ENCODE results near the gene ZNF219.
A peak's percentile ranks its signal among the peaks of the same experiment; 100 is the strongest.

The ZNF219 gene

DNA sequence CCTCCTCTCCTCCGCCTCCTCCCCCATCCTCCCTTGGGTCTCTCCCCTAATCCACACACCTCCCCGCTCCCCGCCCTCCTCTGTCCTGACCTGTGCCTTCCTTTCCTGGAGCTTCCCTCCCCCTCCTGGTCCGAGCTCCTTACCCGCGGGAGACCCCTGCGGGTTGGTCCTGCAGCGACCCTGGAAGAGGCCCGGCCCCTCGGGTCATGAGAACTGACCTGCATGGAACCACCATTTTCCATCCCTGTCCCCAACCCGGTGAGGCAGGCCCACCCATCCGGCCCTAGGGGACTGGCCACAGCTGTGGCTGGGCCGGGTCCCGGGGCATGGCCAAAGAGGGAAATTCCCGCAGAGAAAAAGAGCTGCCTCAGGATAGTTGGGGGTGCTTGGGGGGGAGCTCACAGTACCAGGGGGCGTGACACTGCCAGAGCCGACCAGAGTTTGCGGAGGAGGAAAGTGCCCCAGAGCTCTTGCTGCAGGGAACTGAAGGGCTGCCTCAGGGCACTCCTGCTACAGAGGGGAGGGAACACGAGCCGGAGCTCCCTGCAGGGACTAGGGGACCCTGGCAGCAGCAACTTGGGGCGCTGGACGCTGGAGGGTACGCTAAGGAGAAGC, 27.7 kb downstream of the ZNF219 start:
- H3K4me3 ChIP-seq (ENCODE audit: low read depth, low read length), result peak overlapping the region; percentile 86
- TF ChIP-seq, protein P1, sequence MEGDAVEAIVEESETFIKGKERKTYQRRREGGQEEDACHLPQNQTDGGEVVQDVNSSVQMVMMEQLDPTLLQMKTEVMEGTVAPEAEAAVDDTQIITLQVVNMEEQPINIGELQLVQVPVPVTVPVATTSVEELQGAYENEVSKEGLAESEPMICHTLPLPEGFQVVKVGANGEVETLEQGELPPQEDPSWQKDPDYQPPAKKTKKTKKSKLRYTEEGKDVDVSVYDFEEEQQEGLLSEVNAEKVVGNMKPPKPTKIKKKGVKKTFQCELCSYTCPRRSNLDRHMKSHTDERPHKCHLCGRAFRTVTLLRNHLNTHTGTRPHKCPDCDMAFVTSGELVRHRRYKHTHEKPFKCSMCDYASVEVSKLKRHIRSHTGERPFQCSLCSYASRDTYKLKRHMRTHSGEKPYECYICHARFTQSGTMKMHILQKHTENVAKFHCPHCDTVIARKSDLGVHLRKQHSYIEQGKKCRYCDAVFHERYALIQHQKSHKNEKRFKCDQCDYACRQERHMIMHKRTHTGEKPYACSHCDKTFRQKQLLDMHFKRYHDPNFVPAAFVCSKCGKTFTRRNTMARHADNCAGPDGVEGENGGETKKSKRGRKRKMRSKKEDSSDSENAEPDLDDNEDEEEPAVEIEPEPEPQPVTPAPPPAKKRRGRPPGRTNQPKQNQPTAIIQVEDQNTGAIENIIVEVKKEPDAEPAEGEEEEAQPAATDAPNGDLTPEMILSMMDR (IDR thresholded peaks at IDR 0.05; ENCODE audit: low read depth, low read length), result no peak
- in situ Hi-C loops (cut with HindIII; ENCODE audit: low sequenced_read_pairs), result no loop called here
- peak; percentile 67 for DNase-seq (ENCODE audit: low read depth, low spot score)

DNA sequence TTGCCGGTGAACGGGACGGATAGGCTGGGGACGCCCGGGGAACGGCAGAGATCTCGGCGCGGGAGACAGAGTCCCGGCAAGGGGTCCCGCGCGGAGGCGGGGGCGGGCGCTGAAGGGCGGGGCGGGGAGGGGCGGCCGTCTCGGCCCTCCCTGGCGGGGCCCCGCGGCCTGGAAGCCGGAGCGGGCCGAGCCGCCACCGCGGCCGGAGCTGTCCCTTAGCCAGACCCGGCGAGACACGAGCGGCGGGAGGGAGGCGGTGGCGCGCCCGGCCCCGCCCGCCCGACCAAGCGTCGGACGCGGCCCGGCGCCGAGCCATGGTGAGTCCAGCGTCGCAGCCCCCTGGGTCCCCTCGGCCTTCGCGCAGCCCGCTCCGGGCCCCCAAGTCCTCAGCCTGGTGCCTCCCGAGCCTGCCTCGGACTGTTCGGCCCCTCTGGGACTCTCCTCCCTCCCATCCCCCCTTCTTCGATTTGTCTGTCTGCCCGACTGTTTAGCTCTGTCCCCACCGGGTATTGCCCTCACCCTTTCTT, 28.3 kb downstream of the ZNF219 start, which contains the start of gene ARHGEF40:
Gene ARHGEF40 (plus strand): TSS at position 222 of the 527 bp plus-strand sequence. CDS start 93 bp downstream, at position 315.
- in situ Hi-C loops (cut with HindIII; ENCODE audit: low sequenced_read_pairs), result no loop called here
- peak; percentile 47 for DNase-seq (ENCODE audit: low read depth, low spot score)

DNA sequence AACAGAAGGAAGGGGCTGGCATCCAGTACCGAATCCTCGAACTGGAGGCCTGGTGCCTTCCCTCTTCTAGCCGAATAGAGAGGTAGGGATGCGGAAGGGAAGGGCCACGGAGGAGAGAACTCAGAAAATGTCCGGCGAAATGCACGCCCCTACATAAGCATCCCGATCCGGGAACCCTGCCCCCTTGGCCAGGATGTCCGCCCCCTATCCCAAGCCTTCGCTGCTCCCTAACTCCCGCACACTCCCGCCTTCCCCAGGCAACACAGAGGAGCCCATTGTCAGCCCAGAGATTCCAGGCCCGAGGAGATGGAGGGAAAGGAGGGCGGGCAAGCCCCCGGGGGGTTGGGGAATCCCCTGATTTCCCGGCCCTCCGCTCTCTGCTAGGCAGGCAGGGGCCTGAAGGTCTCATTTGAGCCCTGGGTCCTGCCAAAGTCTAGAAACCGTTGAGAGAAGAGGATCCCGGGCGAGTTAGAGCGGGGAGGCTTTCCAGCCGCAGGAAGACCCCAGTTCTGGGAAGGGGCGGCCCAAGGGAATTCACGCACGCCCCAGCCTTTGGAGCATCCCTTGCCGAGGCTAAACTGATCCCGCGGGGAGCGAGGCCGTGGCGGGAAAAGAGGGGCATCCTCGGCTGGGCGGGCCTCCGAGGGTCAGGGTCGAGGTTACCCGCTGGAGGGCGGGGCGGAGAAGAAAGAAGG, 28.9 kb downstream of the ZNF219 start:
- in situ Hi-C loops (cut with HindIII; ENCODE audit: low sequenced_read_pairs), result no loop called here
- TF ChIP-seq, protein P1 (IDR thresholded peaks at IDR 0.05; ENCODE audit: low read depth, low read length), result no peak
- peak; percentile 41 for DNase-seq (ENCODE audit: low read depth, low spot score)
- H3K4me3 ChIP-seq (ENCODE audit: low read depth, low read length), result peak overlapping the region; percentile 86

More for the DNA sequence above, 28.3 kb downstream of the ZNF219 start, which contains the start of gene ARHGEF40:
- H3K4me3 ChIP-seq (ENCODE audit: low read depth, low read length), result peak within 1 kb of the TSS; percentile 86
- TF ChIP-seq, protein P1 (IDR thresholded peaks at IDR 0.05; ENCODE audit: low read depth, low read length), result no peak

DNA sequence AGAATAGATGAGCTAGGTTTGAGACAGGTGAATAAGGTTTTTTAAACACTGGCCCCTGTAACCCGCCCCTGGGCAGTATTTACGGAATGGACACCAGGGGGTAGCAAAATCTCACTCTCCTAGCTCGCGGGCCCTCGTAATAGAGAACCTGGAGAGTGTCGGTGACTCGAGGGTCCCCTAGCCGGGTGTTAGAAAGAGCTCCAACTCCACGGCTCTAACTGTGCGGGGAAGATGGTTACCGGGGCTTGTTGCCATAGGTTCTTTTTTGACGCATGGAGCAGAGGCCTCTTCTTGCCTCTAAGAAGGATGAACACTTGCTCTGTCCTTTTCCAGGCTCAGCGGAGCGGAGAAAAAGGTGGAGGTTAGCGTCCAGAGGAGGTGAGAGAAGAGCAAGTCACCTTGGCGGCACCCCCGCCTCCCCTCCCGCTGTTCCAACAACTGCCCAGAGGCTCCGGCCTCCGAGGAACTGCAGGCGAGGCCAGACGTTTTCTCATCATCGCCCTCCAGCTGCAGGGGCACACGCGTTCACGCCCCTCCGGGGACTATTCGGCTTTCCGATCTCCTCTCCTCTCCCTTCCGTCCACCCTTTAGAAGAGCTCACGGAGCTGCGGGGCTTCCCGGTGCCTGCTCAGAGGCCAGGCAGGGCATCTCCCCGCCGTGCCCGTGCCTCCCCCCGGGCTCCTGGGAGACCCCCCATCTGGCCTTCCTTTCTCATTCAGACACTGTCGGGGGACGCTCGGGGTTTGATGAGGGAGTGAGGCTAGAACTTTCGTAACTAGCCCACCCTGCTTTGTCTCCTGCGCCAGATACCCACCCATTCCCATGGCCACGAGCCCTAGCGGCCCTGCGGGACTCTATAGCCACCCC, 29.7 kb downstream of the ZNF219 start:
- DNase-seq (ENCODE audit: low read depth, low spot score), result peak; percentile 57
- in situ Hi-C loops (cut with HindIII; ENCODE audit: low sequenced_read_pairs), result no loop called here
- TF ChIP-seq, protein P1 (IDR thresholded peaks at IDR 0.05; ENCODE audit: low read depth, low read length), result peak; percentile 69
- peak overlapping the region; percentile 86 for H3K4me3 ChIP-seq (ENCODE audit: low read depth, low read length)

DNA sequence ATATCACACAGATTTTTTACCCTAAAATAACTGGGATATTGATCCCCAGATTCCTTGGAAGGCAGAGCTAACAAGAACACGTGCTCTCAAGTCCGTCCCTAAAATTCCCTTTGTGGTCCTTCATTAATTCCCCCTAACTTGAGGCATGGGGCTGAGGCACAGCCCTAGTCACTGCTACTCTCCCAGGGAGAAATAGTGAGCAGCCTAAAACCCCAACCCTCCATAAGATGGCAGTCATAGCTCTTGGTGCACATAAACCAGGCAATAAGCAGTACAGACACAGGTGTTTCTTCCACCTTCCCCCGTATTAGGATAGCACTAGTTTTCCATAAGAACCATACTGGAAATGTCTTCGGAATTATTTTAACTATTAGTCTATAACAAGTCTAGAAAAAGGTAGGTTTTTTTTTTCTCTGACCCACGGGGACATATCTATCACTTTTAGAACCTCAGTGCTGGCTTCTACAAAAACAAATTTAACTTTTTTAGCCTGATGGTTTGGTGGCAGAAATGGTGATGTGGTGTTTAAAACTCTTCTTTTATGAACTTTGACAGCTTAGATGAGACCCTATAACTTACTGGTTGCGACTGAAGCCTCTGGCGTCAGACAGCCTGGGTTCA, 31.5 kb downstream of the ZNF219 start:
- in situ Hi-C loops (cut with HindIII; ENCODE audit: low sequenced_read_pairs), result no loop called here
- TF ChIP-seq, protein P1 (IDR thresholded peaks at IDR 0.05; ENCODE audit: low read depth, low read length), result peak; percentile 39
- DNase-seq (ENCODE audit: low read depth, low spot score), result no peak
- no peak overlapping the region for H3K4me3 ChIP-seq (ENCODE audit: low read depth, low read length)

DNA sequence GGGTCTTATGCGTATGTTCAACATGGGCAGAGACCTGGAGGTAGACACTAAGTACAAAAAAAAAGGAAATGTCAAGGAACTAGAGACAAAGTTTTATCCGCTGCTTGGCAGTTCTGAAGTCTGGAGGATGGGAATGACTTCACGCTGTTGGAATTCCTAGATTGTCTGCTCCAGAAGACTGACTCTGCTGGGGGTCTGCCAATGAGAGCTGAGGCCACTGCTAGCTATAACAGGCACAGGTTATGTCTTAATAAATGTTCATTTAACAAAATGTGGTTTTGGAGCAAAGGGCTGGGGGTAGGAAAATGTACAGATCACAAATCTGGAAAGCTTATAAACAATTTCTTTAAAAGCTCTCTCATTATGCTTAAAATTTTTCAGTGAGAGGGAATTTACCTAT, 35.0 kb downstream of the ZNF219 start:
- in situ Hi-C loops (cut with HindIII; ENCODE audit: low sequenced_read_pairs), result no loop called here
- no peak overlapping the region for H3K4me3 ChIP-seq (ENCODE audit: low read depth, low read length)
- DNase-seq (ENCODE audit: low read depth, low spot score), result peak; percentile 79
- TF ChIP-seq, protein P1 (IDR thresholded peaks at IDR 0.05; ENCODE audit: low read depth, low read length), result no peak

All from astrocyte of the spinal cord (primary cell).